ENCODE measurements around the gene SPINT4.

Gene SPINT4

GRCh38 chr20:45765980-45766379 is 43.8 kb downstream of the SPINT4 start:
- DNase-seq, result no peak

- no peak for DNase-seq
Observed at GRCh38 chr20:45768479-45768878, 46.3 kb downstream of the SPINT4 start.

- DNase-seq, result peak in 1 of 2 experiments; percentile 67
Observed at GRCh38 chr20:45771182-45771759, 49.1 kb downstream of the SPINT4 start.

- DNase-seq, result no peak
Observed at GRCh38 chr20:45772693-45773092, 50.5 kb downstream of the SPINT4 start.

- no peak for DNase-seq
Observed at GRCh38 chr20:45774945-45775344, 52.8 kb downstream of the SPINT4 start.

- DNase-seq, result no peak
Observed at GRCh38 chr20:45775411-45775810, 53.3 kb downstream of the SPINT4 start.

Measured in cerebellar nuclear complex (tissue), 1 donor.